IMR-90 (cell line): ENCODE results near the gene C16orf89. TPM values are rescaled to one million over a fixed set of nuclear protein-coding genes. Genes with fewer than 3 reads are reported as not detected.

Source experiments
- ATAC-seq: fragments of 200-7000 bp; cut with Tn5 transposase; 2 replicates; pipeline ENCODE4 v1.9.1; 2020; ENCODE audit warnings: low read depth, mild to moderate bottlenecking, moderate library complexity
- BruUV-seq: library from RNA; stranded (reverse); fragments of 400-500 nt; replicated peaks from 2 replicates; lab custom pipeline; 2021; lab: Mats Ljungman, UMichigan
- CTCF ChIA-PET: fragments of 300-600 bp; formaldehyde crosslinking; extraction: SDS; loops from one replicate; lab custom pipeline; 2021; ENCODE audit warnings: antibody characterized with exemption; lab: Yijun Ruan, JAX
- POLR2A ChIA-PET: fragments of 300-600 bp; sonication (Branson Sonifier 250); formaldehyde crosslinking; loops from one replicate; lab custom pipeline; 2022; ENCODE audit warnings: antibody characterized with exemption; ENCODE audit not compliant: unreplicated experiment; lab: Charles Lee
- DNase-seq: peaks from one replicate; pipeline ENCODE4 v3.0.0; 2013
- H2AFZ ChIP-seq: replicated peaks from 2 replicates; pipeline ENCODE3; 2013; ENCODE audit warnings: low read length, mild to moderate bottlenecking; ENCODE audit not compliant: poor library complexity
- H2AK5ac ChIP-seq: 2 replicates; pipeline ENCODE4 v1.6.1; 2013; ENCODE audit warnings: low read depth, low read length, inconsistent platforms
- H2AK9ac ChIP-seq: replicated peaks from 2 replicates; pipeline ENCODE3; 2013; ENCODE audit warnings: mild to moderate bottlenecking, low read depth, low read length, moderate library complexity; ENCODE audit not compliant: poor library complexity
- H2BK120ac ChIP-seq: 2 replicates; pipeline ENCODE4 v1.6.1; 2013; ENCODE audit warnings: low read depth, low read length, inconsistent platforms
- H2BK15ac ChIP-seq: 3 replicates; pipeline ENCODE4 v1.6.1; 2013; ENCODE audit warnings: low read depth, low read length, inconsistent platforms
- H2BK20ac ChIP-seq: 2 replicates; pipeline ENCODE4 v1.6.1; 2013; ENCODE audit warnings: low read depth, mild to moderate bottlenecking, inconsistent platforms, low read length, moderate library complexity
- H2BK5ac ChIP-seq: 2 replicates; pipeline ENCODE4 v1.6.1; 2013; ENCODE audit warnings: mild to moderate bottlenecking, low read depth, low read length, inconsistent platforms; ENCODE audit not compliant: poor library complexity, severe bottlenecking
- H3K14ac ChIP-seq: replicated peaks from 2 replicates; pipeline ENCODE4 v1.6.1; 2013; ENCODE audit warnings: low read depth, low read length, inconsistent platforms
- H3K18ac ChIP-seq: 2 replicates; pipeline ENCODE4 v1.6.1; 2013; ENCODE audit warnings: low read depth, low read length, control low read depth
- H3K23ac ChIP-seq: 2 replicates; pipeline ENCODE4 v1.6.1; 2013; ENCODE audit warnings: low read depth, low read length, inconsistent platforms
- H3K27ac ChIP-seq: 2 replicates; pipeline ENCODE4 v1.5.1; 2013; ENCODE audit warnings: mild to moderate bottlenecking, control low read depth, low read length; ENCODE audit not compliant: insufficient read depth
- H3K27me3 ChIP-seq: 2 replicates; pipeline ENCODE4 v1.6.1; 2013; ENCODE audit warnings: low read length; ENCODE audit not compliant: control insufficient read depth, insufficient read depth
- H3K36me3 ChIP-seq: 2 replicates; pipeline ENCODE4 v1.6.1; 2013; ENCODE audit warnings: low read length, mixed read lengths; ENCODE audit not compliant: control insufficient read depth, insufficient read depth
- H3K4ac ChIP-seq: 2 replicates; pipeline ENCODE4 v1.6.1; 2013; ENCODE audit warnings: low read depth, low read length, inconsistent platforms
- H3K4me1 ChIP-seq: 2 replicates; pipeline ENCODE4 v1.6.1; 2013; ENCODE audit warnings: low read length, mixed read lengths; ENCODE audit not compliant: control insufficient read depth, insufficient read depth
- H3K4me2 ChIP-seq: 2 replicates; pipeline ENCODE4 v1.6.1; 2013; ENCODE audit warnings: low read depth, mild to moderate bottlenecking, control low read depth, low read length, moderate library complexity
- H3K4me3 ChIP-seq: 2 replicates; pipeline ENCODE4 v1.5.1; 2013; ENCODE audit warnings: low read depth, mild to moderate bottlenecking, control low read depth, low read length, moderate library complexity; ENCODE audit not compliant: insufficient read depth
- H3K56ac ChIP-seq: 2 replicates; pipeline ENCODE4 v1.6.1; 2013; ENCODE audit warnings: low read length, inconsistent platforms; ENCODE audit not compliant: insufficient read depth; ENCODE audit errors: extremely low read depth
- H3K79me1 ChIP-seq, 2 experiments: 2 replicates each; pipeline ENCODE4 v1.6.1; 2013; ENCODE audit warnings: low read length in 2 of 2, inconsistent platforms in 1 of 2, low read depth in 1 of 2
- H3K9ac ChIP-seq: 2 replicates; pipeline ENCODE4 v1.6.1; 2013; ENCODE audit warnings: low read depth, low read length, control low read depth
- H3K9me1 ChIP-seq: 2 replicates; pipeline ENCODE4 v1.6.1; 2013; ENCODE audit warnings: low read length, inconsistent platforms; ENCODE audit not compliant: insufficient read depth
- H3K9me3 ChIP-seq: 2 replicates; pipeline ENCODE4 v1.6.1; 2013; ENCODE audit warnings: low read length; ENCODE audit not compliant: control insufficient read depth, insufficient read depth
- H4K20me1 ChIP-seq: 2 replicates; pipeline ENCODE4 v1.6.1; 2013; ENCODE audit warnings: low read length, inconsistent platforms; ENCODE audit not compliant: insufficient read depth
- H4K5ac ChIP-seq: 2 replicates; pipeline ENCODE4 v1.6.1; 2013; ENCODE audit warnings: mild to moderate bottlenecking, low read depth, low read length, control low read depth
- H4K8ac ChIP-seq, 2 experiments: 2 replicates each; pipeline ENCODE4 v1.6.1; 2013; ENCODE audit warnings: low read depth in 2 of 2, low read length in 2 of 2, control low read depth in 1 of 2, inconsistent platforms in 1 of 2
- H4K91ac ChIP-seq: 2 replicates; pipeline ENCODE4 v1.6.1; 2013; ENCODE audit warnings: low read depth, low read length, inconsistent platforms; ENCODE audit not compliant: insufficient read depth
- CEBPB ChIP-seq: IDR thresholded peaks from 2 replicates; pipeline ENCODE4 v1.6.1; 2012; ENCODE audit warnings: low read depth, low read length, improper control_type of control experiment
- CHD1 ChIP-seq: IDR thresholded peaks from 2 replicates; pipeline ENCODE4 v1.6.1; 2012; ENCODE audit warnings: low read depth, low read length, improper control_type of control experiment
- CTCF ChIP-seq: conservative IDR thresholded peaks from 2 replicates; pipeline ENCODE4 v1.5.1; 2012; ENCODE audit warnings: mild to moderate bottlenecking, low read depth, low read length, improper control_type of control experiment
- ELK1 ChIP-seq: fragments of 150-350 bp; IDR thresholded peaks from 2 replicates; pipeline ENCODE4 v1.6.1; 2016; ENCODE audit warnings: low read depth, mild to moderate bottlenecking, low read length, moderate library complexity, borderline replicate concordance
- FOS ChIP-seq: fragments of 150-350 bp; IDR thresholded peaks from 2 replicates; pipeline ENCODE4 v1.6.1; 2016; ENCODE audit warnings: low read depth, low read length
- MAFK ChIP-seq: IDR thresholded peaks from 2 replicates; pipeline ENCODE4 v1.6.1; 2012; ENCODE audit warnings: low read depth, low read length, improper control_type of control experiment
- MAZ ChIP-seq: IDR thresholded peaks from 2 replicates; pipeline ENCODE4 v1.6.1; 2012; ENCODE audit warnings: low read depth, mild to moderate bottlenecking, low read length, improper control_type of control experiment, moderate library complexity, borderline replicate concordance
- MXI1 ChIP-seq: IDR thresholded peaks from 2 replicates; pipeline ENCODE4 v1.6.1; 2012; ENCODE audit warnings: low read depth, mild to moderate bottlenecking, low read length, moderate library complexity, borderline replicate concordance
- NFE2L2 ChIP-seq: fragments of 150-350 bp; IDR thresholded peaks from 2 replicates; pipeline ENCODE4 v1.6.1; 2016; ENCODE audit warnings: low read depth, mild to moderate bottlenecking, low read length
- POLR2A ChIP-seq: IDR thresholded peaks from 2 replicates; pipeline ENCODE4 v1.6.1; 2012; ENCODE audit warnings: mild to moderate bottlenecking, low read depth, low read length
- RAD21 ChIP-seq: IDR thresholded peaks from 2 replicates; pipeline ENCODE4 v1.6.1; 2012; ENCODE audit warnings: low read length, improper control_type of control experiment
- RCOR1 ChIP-seq: IDR thresholded peaks from 2 replicates; pipeline ENCODE4 v1.6.1; 2012; ENCODE audit warnings: mild to moderate bottlenecking, low read length, improper control_type of control experiment; ENCODE audit not compliant: insufficient replicate concordance
- RFX5 ChIP-seq: IDR thresholded peaks from 2 replicates; pipeline ENCODE4 v1.8.0; 2012; ENCODE audit warnings: low read depth, mild to moderate bottlenecking, low read length, moderate library complexity
- SMC3 ChIP-seq: fragments of 150-350 bp; IDR thresholded peaks from 2 replicates; pipeline ENCODE4 v1.6.1; 2016; ENCODE audit warnings: low read depth, mild to moderate bottlenecking, antibody characterized with exemption, low read length, moderate library complexity
- WGBS, 2 experiments: methylation state at CpG; one replicate each; pipeline versions ENCODE4 v1.1.5 to v1.1.7; 2013; ENCODE audit warnings: missing lambda C conversion rate in 2 of 2; ENCODE audit not compliant: insufficient read length in 1 of 2; ENCODE audit errors: extremely low coverage in 2 of 2; 5-methylcytosine and 5-hydroxymethylcytosine counted together
- dilution Hi-C: fragments of 300-500 bp; cut with HindIII; formaldehyde crosslinking; loops from one replicate; pipeline ENCODE4 v1.14.3; 2018; ENCODE audit warnings: low sequenced_read_pairs; ENCODE audit not compliant: unreplicated experiment
- in situ Hi-C: fragments of 300-500 bp; cut with MboI; formaldehyde crosslinking; loops from 3 replicates; pipeline ENCODE4 v1.14.3; 2019; ENCODE audit warnings: low sequenced_read_pairs, inconsistent platforms, mixed read lengths
- intact Hi-C: fragments of 100-400 bp; cut with micrococcal nuclease; formaldehyde crosslinking; loops from 2 replicates; pipeline ENCODE4 v1.10.0; 2022
- polyA plus RNA-seq, 3 experiments: library from polyadenylated mRNA; depleted of rRNA; stranded (reverse); fragments of >200 nt; gene quantifications; 2 replicates each; pipeline ENCODE4 v1.2.3, GENCODE V29; 2012; ENCODE audit warnings: low replicate concordance in 1 of 3
- total RNA-seq: library from RNA; depleted of rRNA; stranded (reverse); fragments of >200 nt; gene quantifications from 2 replicates; pipeline ENCODE4 v1.2.3, GENCODE V29; 2012

Gene C16orf89
- total and polyA plus RNA-seq, 2 of the 4 experiments (the other 2 are of a cell fraction), result 0.17 to 0.18 TPM

- H3K27me3 ChIP-seq, result peaks cover 15% of the 10 kb centered on the region; the same call in 1 of the 2 replicates
- no peak overlapping the region for H3K4me2 ChIP-seq
- H3K23ac ChIP-seq, result no peak overlapping the region
- H2AK9ac ChIP-seq, result no peak overlapping the region
- no peak overlapping the region for H2BK15ac ChIP-seq
- WGBS, 2 experiments, result no CpG with 5 or more reads among the region's 9 CpGs
- in situ Hi-C loops (no loop called here), intact Hi-C loops (no loop called here), dilution Hi-C loops (no loop called here)
- no peak overlapping the region for H3K14ac ChIP-seq
- H2AFZ ChIP-seq, result no peak overlapping the region
- H3K79me1 ChIP-seq, result no peaks in the 10 kb centered on the region
- no peak overlapping the region for H3K4ac ChIP-seq
- H4K20me1 ChIP-seq, result no peaks in the 10 kb centered on the region
- H4K8ac ChIP-seq, result no peak overlapping the region
- no peak overlapping the region for H3K56ac ChIP-seq
- ChIA-PET CTCF (no interaction called here), POLR2A (no interaction called here)
- no peak for TF ChIP-seq NFE2L2
- TF ChIP-seq SMC3, result no peak
- no peak for TF ChIP-seq RCOR1
- no peak for TF ChIP-seq RAD21
- TF ChIP-seq MXI1, result no peak
- TF ChIP-seq MAFK, result no peak
- TF ChIP-seq ELK1, result no peak
- no peak for TF ChIP-seq POLR2A
- TF ChIP-seq RFX5, result no peak
- no peak for TF ChIP-seq CHD1
- TF ChIP-seq CTCF, result no peak
- no peak for TF ChIP-seq FOS
- TF ChIP-seq CEBPB, result no peak
- TF ChIP-seq MAZ, result no peak
- no peak overlapping the region for H3K4me3 ChIP-seq
- H2BK5ac ChIP-seq, result no peak overlapping the region
- H3K18ac ChIP-seq, result no peak overlapping the region
- H2BK120ac ChIP-seq, result no peak overlapping the region
- no peaks in the 10 kb centered on the region for H3K9me3 ChIP-seq
- no peak overlapping the region for H2AK5ac ChIP-seq
- no peak for DNase-seq
- no peak overlapping the region for H3K27ac ChIP-seq
- no peak overlapping the region for H4K91ac ChIP-seq
- no peaks in the 10 kb centered on the region for H3K9me1 ChIP-seq
- no peak overlapping the region for H3K9ac ChIP-seq
- no peaks in the 10 kb centered on the region for H3K36me3 ChIP-seq
- no peak for ATAC-seq
- no peaks in the 10 kb centered on the region for H3K4me1 ChIP-seq
- BruUV-seq, result no TSS peak
- H2BK20ac ChIP-seq, result no peak overlapping the region
- no peak overlapping the region for H4K5ac ChIP-seq
Measured at GRCh38 chr16:5018793-5019192, 47.0 kb downstream of the C16orf89 start.
